Epithelial cell of proximal tubule (primary cell): Measurements from ENCODE around the gene CYP11A1. TPM values are rescaled to one million over a fixed set of nuclear protein-coding genes. Genes with fewer than 3 reads are reported as not detected.
A peak's percentile ranks its signal among the peaks of the same experiment; 100 is the strongest.

Source experiments
- DNase-seq: peaks from one replicate; pipeline ENCODE4 v3.0.0-alpha.2; 2011; ENCODE audit warnings: low read depth
- H3K4me3 ChIP-seq: 2 replicates; pipeline ENCODE4 v1.5.1; 2011; ENCODE audit warnings: low read depth, mild to moderate bottlenecking, low read length
- total RNA-seq: library from RNA; depleted of rRNA; stranded (reverse); fragments of >200 nt; gene quantifications from 2 replicates; pipeline ENCODE4 v1.2.3, GENCODE V29; 2015
- TF ChIP-seq, protein P1 (sequence below): conservative IDR thresholded peaks from 2 replicates; pipeline ENCODE4 v1.5.1; 2012; ENCODE audit warnings: low read depth, mild to moderate bottlenecking, low read length

CYP11A1 gene
- total RNA-seq, 1 donor from 2014 or later = 2.6 TPM

DNA sequence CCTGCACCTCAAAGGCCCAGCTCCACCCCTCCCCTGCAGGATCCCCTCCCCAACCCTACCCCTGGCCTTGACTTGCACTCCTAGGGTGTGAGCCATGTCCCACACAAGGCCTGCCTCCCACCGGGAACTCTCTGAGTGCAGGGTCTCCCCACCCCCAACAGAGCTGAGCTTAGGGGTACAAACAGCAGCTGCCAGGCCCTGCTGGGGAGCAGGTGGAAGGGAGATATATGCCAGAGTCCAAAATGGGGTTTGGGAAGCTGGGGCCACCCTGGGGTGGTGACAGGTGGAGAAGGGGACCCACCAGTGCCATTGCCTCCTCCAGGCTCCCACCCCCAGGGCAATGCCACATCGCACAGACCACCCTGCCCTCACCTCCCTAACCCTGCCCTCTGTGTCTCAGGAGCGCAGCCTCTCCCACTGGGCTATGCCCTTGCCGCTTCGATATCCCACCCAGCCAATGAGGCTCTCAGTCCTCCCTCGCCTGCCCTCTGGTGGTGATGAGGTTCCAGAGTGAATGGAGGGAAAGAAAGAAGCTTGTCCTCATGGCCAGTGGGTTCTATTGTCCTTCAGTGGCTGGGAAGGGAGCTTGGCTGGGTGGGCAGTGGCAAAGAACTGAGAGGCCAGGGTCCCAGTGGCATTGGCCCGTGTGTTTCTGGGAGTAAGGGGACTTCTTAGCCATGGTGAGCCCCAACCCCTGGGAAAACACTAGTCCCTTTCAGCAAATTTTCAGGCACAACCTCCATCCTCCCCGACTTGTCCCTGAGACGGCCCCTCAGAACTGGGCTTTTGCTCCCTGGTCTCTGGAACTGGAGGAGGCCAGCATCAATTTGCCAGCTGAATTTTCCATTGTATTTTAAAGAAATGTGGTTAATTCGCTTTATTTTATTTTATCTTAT is 46.8 kb downstream of the CYP11A1 start:
- TF ChIP-seq, protein P1, sequence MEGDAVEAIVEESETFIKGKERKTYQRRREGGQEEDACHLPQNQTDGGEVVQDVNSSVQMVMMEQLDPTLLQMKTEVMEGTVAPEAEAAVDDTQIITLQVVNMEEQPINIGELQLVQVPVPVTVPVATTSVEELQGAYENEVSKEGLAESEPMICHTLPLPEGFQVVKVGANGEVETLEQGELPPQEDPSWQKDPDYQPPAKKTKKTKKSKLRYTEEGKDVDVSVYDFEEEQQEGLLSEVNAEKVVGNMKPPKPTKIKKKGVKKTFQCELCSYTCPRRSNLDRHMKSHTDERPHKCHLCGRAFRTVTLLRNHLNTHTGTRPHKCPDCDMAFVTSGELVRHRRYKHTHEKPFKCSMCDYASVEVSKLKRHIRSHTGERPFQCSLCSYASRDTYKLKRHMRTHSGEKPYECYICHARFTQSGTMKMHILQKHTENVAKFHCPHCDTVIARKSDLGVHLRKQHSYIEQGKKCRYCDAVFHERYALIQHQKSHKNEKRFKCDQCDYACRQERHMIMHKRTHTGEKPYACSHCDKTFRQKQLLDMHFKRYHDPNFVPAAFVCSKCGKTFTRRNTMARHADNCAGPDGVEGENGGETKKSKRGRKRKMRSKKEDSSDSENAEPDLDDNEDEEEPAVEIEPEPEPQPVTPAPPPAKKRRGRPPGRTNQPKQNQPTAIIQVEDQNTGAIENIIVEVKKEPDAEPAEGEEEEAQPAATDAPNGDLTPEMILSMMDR = peak; percentile 73
- H3K4me3 ChIP-seq = no peak overlapping the region
- DNase-seq = no peak

GRCh38 chr15:74319596-74320351 is 47.7 kb downstream of the CYP11A1 start:
- no peak overlapping the region for H3K4me3 ChIP-seq
- no peak for DNase-seq
- TF ChIP-seq, protein P1 = no peak

GRCh38 chr15:74319138-74319460 is 48.3 kb downstream of the CYP11A1 start:
- no peak for DNase-seq
- H3K4me3 ChIP-seq = no peak overlapping the region
- TF ChIP-seq, protein P1 = no peak

DNA sequence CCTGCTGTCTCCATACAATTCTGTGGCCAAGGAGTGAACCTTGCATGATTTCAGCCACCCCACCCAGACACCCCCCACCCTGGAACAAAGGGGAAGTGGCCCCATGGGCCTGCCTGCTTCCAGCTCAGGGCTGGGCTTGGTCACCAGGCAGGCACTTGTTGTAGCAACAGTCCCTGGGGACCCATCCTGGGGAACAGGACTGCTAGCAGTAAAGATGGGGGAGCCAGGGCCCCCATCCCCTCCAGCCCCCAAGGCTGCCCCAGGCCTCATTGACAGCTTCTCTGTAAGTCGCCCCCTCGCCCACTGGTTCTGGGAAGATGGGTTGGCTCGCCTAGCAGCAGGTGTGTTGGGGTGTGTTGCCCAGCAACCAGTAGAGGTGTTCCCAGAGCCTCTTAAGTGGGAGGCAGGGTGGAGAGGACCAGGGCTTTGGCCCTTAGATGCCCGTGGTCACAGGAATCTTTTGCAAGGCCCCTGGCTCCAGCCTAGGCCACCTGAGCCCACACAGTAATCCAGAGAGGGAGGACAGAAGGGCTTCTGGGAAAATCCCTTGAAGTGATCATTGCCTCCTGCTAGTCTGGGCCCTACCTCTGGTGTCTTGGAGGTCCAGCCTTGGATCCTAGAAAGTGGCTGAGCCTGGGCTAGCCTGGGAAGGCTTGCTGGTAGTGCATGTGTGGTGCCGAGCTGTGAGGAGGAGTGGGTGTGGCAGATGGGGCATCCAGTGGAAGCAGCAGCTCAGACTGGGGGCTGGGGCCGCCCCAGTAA is 48.9 kb downstream of the CYP11A1 start:
- TF ChIP-seq, protein P1 = no peak
- DNase-seq = no peak
- no peak overlapping the region for H3K4me3 ChIP-seq

DNA sequence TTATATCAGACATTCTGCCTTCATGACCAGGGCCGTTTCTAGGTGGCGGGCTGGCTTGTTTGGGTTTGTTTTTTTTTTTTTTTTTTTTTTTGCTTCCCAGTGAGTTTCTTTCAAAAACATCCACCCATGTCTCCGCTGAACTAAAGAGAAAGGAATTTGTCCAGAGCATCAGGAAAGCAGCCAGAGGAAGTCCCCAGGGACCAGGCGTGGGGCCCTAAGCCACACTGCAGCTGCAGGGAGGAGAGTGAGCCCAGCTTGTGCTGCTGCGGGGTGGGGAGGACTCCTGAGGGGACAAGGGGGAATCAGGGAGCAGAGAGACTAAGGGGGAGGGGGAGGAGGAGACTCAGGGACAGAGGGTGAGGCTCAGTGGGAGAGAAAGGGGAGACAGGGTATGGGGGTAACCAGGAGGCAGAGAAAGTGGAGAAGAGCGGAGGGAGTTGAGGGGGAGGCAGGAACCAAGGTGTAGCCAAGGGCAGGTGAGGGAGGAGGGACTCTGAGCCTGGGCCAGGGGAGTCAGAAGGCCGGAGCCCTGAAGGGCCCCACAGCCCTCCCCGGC is 49.5 kb downstream of the CYP11A1 start:
- no peak overlapping the region for H3K4me3 ChIP-seq
- no peak for DNase-seq
- TF ChIP-seq, protein P1 = no peak

- TF ChIP-seq, protein P1 = no peak
- no peak for DNase-seq
- H3K4me3 ChIP-seq = no peak overlapping the region
Observed at GRCh38 chr15:74316141-74316540, 51.3 kb downstream of the CYP11A1 start.
